ENCODE data around the gene TXNDC5. TPM values are rescaled to one million over a fixed set of nuclear protein-coding genes. Genes with fewer than 3 reads are reported as not detected.

The TXNDC5 gene
- total and polyA plus RNA-seq, 9 of the 15 experiments (the other 6 are each of a cell fraction or from before 2014, with no cell fraction given) = 33.9 to 156 (median 137) TPM

- TF ChIP-seq USF2 (CRISPR knock-in tag; IDR thresholded peaks at IDR 0.05) (no peak), RBM39 (optimal IDR thresholded peaks at IDR 0.05; ENCODE audit: low read depth, low read length) (no peak), ATF4 (CRISPR knock-in tag; IDR thresholded peaks at IDR 0.05) (no peak), HMG20B (CRISPR knock-in tag; IDR thresholded peaks at IDR 0.05) (no peak), PPARD (CRISPR knock-in tag; IDR thresholded peaks at IDR 0.05) (no peak), CTCFL (IDR thresholded peaks at IDR 0.05; ENCODE audit: borderline replicate concordance, insufficient read depth, low read depth, low read length, poor library complexity, severe bottlenecking) (no peak), JUND (IDR thresholded peaks at IDR 0.05; ENCODE audit: borderline replicate concordance, low read depth, low read length) (peak; percentile 65), JUND (tag; IDR thresholded peaks at IDR 0.05; ENCODE audit: borderline replicate concordance, low read depth, low read length) (peak; percentile 52; the same call in 1 of the 3 replicates), PHF20 (IDR thresholded peaks at IDR 0.05; ENCODE audit: partially characterized antibody) (no peak), SRSF7 (optimal IDR thresholded peaks at IDR 0.05; ENCODE audit: low read depth, low read length) (no peak), ELF2 (CRISPR knock-in tag; IDR thresholded peaks at IDR 0.05) (no peak), TAL1 (IDR thresholded peaks at IDR 0.05) (peak; percentile 44; the same call in 1 of the 2 replicates), KDM4B (IDR thresholded peaks at IDR 0.05; ENCODE audit: borderline replicate concordance in 2 of 2, low read depth in 1 of 2) (no peak), ZNF12 (CRISPR knock-in tag; IDR thresholded peaks at IDR 0.05) (no peak), ELF4 (CRISPR knock-in tag; IDR thresholded peaks at IDR 0.05) (0 out of 2 replicates have a peak, but pooled peaks have one; percentile 10), KLF6 (CRISPR knock-in tag; IDR thresholded peaks at IDR 0.05; ENCODE audit: borderline replicate concordance) (no peak)
- TF ChIP-seq, protein P1, sequence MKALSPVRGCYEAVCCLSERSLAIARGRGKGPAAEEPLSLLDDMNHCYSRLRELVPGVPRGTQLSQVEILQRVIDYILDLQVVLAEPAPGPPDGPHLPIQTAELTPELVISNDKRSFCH (CRISPR knock-in tag; IDR thresholded peaks at IDR 0.05) = no peak
- TF ChIP-seq, protein P1 (tag; IDR thresholded peaks at IDR 0.05) = no peak
- TF ChIP-seq, protein P2, sequence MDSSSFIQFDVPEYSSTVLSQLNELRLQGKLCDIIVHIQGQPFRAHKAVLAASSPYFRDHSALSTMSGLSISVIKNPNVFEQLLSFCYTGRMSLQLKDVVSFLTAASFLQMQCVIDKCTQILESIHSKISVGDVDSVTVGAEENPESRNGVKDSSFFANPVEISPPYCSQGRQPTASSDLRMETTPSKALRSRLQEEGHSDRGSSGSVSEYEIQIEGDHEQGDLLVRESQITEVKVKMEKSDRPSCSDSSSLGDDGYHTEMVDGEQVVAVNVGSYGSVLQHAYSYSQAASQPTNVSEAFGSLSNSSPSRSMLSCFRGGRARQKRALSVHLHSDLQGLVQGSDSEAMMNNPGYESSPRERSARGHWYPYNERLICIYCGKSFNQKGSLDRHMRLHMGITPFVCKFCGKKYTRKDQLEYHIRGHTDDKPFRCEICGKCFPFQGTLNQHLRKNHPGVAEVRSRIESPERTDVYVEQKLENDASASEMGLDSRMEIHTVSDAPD (CRISPR knock-in tag; IDR thresholded peaks at IDR 0.05) = no peak
- TF ChIP-seq, protein P3, sequence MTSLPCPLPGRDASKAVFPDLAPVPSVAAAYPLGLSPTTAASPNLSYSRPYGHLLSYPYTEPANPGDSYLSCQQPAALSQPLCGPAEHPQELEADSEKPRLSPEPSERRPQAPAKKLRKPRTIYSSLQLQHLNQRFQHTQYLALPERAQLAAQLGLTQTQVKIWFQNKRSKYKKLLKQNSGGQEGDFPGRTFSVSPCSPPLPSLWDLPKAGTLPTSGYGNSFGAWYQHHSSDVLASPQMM (CRISPR knock-in tag; IDR thresholded peaks at IDR 0.05) = no peak
These were observed 2.3 kb upstream of the TXNDC5 start (continued) for GRCh38 chr6:7912736-7913517.
